ENCODE data around the gene DCDC2C. TPM values are rescaled to one million over a fixed set of nuclear protein-coding genes. Genes with fewer than 3 reads are reported as not detected.

The DCDC2C gene
- polyA plus RNA-seq, 3 donors, result not detected

DNA sequence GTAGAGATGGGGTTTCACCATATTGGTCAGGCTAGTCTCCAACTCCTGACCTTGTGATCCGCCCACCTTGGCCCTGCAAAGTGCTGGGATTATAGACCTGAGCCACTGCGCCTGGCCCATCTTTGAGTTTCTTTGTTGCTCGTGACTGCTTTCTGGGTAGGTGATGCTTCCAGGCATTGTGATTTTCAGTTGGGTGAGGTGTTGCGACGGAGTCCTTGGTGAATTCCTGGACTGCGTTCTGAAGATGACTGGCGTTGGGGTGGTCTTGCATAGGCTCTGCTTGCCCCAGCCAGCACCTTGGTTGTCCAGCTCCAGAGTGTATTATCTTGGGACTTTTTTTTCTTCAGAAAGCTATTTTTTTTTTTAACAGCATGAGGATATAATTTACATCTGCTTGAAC is 103.4 kb downstream of the DCDC2C start:
- Mint-ChIP-seq H3K27ac (peak overlapping the region in 2 of 7 donors; percentile 42 to 43), H3K4me1 (no peaks in the 10 kb centered on the region), H3K9me3 (peaks cover 0 to 8% (median 2%) of the 10 kb centered on the region in 7 donors), H3K36me3 (no peaks in the 10 kb centered on the region), H3K4me3 (no peak overlapping the region), H3K27me3 (ENCODE audit: low read depth in 3 of 3) (peaks cover 2 to 4% (median 4%) of the 10 kb centered on the region in 3 donors)
- Histone ChIP-seq H3K79me2 (ENCODE audit: insufficient read depth, low read length) (no peaks in the 10 kb centered on the region), H3K4me2 (replicated peaks; ENCODE audit: extremely low read depth, low read length, poor library complexity, severe bottlenecking) (no peak overlapping the region), H3K36me3 (replicated peaks in 1 of 2; ENCODE audit: control insufficient read depth in 1 of 2, insufficient read depth in 2 of 2, low read length in 2 of 2) (no peaks in the 10 kb centered on the region), H4K20me1 (ENCODE audit: insufficient read depth, low read length) (no peaks in the 10 kb centered on the region), H3K9ac (ENCODE audit: insufficient read depth, low read length, poor library complexity, severe bottlenecking) (no peak overlapping the region), H3K4me3 (replicated peaks in 1 of 3; ENCODE audit: low read depth in 2 of 3, low read length in 3 of 3) (no peak overlapping the region), H3K27ac (ENCODE audit: low read depth in 1 of 2, low read length in 2 of 2) (no peak overlapping the region), H3K4me1 (ENCODE audit: control insufficient read depth in 1 of 2, insufficient read depth in 2 of 2, low read length in 2 of 2) (no peaks in the 10 kb centered on the region), H3K27me3 (ENCODE audit: control insufficient read depth in 2 of 2, insufficient read depth in 2 of 2, low read length in 2 of 2) (no peaks in the 10 kb centered on the region), H3K9me3 (replicated peaks in 1 of 2; ENCODE audit: control insufficient read depth in 1 of 2, insufficient read depth in 1 of 2, low read length in 2 of 2) (no peaks in the 10 kb centered on the region), H2AFZ (ENCODE audit: insufficient read depth, low read depth, low read length, poor library complexity, severe bottlenecking) (no peak overlapping the region)
- 89% methylated on average over 3 of the region's 7 CpGs for WGBS (ENCODE audit: insufficient coverage)
- intact Hi-C loops (cut with micrococcal nuclease), result no loop called here
- no peak for DNase-seq
- TF ChIP-seq, protein P1, sequence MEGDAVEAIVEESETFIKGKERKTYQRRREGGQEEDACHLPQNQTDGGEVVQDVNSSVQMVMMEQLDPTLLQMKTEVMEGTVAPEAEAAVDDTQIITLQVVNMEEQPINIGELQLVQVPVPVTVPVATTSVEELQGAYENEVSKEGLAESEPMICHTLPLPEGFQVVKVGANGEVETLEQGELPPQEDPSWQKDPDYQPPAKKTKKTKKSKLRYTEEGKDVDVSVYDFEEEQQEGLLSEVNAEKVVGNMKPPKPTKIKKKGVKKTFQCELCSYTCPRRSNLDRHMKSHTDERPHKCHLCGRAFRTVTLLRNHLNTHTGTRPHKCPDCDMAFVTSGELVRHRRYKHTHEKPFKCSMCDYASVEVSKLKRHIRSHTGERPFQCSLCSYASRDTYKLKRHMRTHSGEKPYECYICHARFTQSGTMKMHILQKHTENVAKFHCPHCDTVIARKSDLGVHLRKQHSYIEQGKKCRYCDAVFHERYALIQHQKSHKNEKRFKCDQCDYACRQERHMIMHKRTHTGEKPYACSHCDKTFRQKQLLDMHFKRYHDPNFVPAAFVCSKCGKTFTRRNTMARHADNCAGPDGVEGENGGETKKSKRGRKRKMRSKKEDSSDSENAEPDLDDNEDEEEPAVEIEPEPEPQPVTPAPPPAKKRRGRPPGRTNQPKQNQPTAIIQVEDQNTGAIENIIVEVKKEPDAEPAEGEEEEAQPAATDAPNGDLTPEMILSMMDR (IDR thresholded peaks at IDR 0.05), result no peak

DNA sequence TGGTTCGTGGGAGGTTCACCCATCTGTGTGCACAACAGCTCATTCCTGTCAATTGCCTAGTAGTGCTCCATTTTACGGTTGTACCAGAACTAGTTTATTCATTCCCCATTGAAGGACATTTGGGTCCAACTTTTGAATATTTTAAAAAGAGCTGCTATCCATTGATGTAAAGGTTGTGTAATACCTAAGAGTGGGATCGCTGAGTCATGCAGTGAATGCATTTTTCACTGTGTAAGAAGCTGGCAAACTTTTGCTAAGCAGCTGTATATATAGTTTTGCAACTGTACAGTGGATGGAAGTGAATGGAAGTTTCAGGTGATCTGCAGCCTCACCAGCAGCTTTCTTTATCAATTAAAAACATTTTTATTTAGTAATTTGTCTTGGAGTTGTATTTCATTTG is 104.5 kb downstream of the DCDC2C start:
- 76% methylated on average over 3 of the region's 3 CpGs for WGBS (ENCODE audit: insufficient coverage)
- Mint-ChIP-seq H3K4me3 (no peak overlapping the region), H3K27me3 (ENCODE audit: low read depth in 3 of 3) (peaks cover 2 to 6% (median 3%) of the 10 kb centered on the region in 3 donors), H3K36me3 (no peaks in the 10 kb centered on the region), H3K4me1 (no peaks in the 10 kb centered on the region), H3K9me3 (peaks cover 2 to 11% (median 2%) of the 10 kb centered on the region in 7 donors), H3K27ac (no peak overlapping the region)
- Histone ChIP-seq H3K4me2 (replicated peaks; ENCODE audit: extremely low read depth, low read length, poor library complexity, severe bottlenecking) (no peak overlapping the region), H3K27ac (ENCODE audit: low read depth in 1 of 2, low read length in 2 of 2) (no peak overlapping the region), H3K79me2 (ENCODE audit: insufficient read depth, low read length) (no peaks in the 10 kb centered on the region), H3K27me3 (ENCODE audit: control insufficient read depth in 2 of 2, insufficient read depth in 2 of 2, low read length in 2 of 2) (no peaks in the 10 kb centered on the region), H3K4me3 (replicated peaks in 1 of 3; ENCODE audit: low read depth in 2 of 3, low read length in 3 of 3) (no peak overlapping the region), H3K36me3 (replicated peaks in 1 of 2; ENCODE audit: control insufficient read depth in 1 of 2, insufficient read depth in 2 of 2, low read length in 2 of 2) (no peaks in the 10 kb centered on the region), H2AFZ (ENCODE audit: insufficient read depth, low read depth, low read length, poor library complexity, severe bottlenecking) (no peak overlapping the region), H3K9me3 (replicated peaks in 1 of 2; ENCODE audit: control insufficient read depth in 1 of 2, insufficient read depth in 1 of 2, low read length in 2 of 2) (no peaks in the 10 kb centered on the region), H3K4me1 (ENCODE audit: control insufficient read depth in 1 of 2, insufficient read depth in 2 of 2, low read length in 2 of 2) (no peaks in the 10 kb centered on the region), H4K20me1 (ENCODE audit: insufficient read depth, low read length) (no peaks in the 10 kb centered on the region), H3K9ac (ENCODE audit: insufficient read depth, low read length, poor library complexity, severe bottlenecking) (no peak overlapping the region)
- TF ChIP-seq, protein P1 (IDR thresholded peaks at IDR 0.05), result no peak
- intact Hi-C loops (cut with micrococcal nuclease), result no loop called here
- DNase-seq, result no peak

Data from CD14-positive monocyte (primary cell).